GM12801 (cell line): ENCODE data around the gene OSBPL9.

ENCODE experiments used
- CTCF ChIP-seq: IDR thresholded peaks from one replicate; pipeline ENCODE4 v1.5.1; 2011; ENCODE audit warnings: control low read depth; ENCODE audit not compliant: insufficient read length; ENCODE audit errors: extremely low read depth

Gene OSBPL9

DNA sequence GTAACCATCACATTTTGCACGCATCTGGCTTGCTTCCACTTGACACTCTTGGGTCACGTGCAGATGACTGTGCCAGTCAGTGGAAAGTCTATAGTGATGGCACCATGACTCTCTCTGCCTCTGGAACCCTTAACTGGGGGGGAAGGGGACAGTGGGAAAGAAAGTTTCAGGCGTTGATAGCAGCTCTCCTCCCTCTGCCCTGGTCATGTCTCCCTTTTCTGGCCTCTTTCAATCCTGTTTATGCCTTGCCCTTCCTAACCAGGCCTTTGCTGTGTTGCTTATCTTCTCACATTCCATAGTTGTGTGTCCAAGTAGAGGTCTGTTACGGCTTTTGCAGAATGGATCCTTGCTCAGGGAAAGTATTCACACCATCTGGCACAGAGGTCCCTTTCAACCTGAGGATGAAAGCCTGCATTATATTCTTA lies 168.1 kb downstream of the OSBPL9 start:
- TF ChIP-seq CTCF: no peak

- no peak for TF ChIP-seq CTCF
These were observed 172.0 kb downstream of the OSBPL9 start for GRCh38 chr1:51788938-51789337.

- TF ChIP-seq CTCF: no peak
These were observed 172.4 kb downstream of the OSBPL9 start for GRCh38 chr1:51789342-51789741.

GRCh38 chr1:51790385-51790784 lies 173.5 kb downstream of the OSBPL9 start:
- TF ChIP-seq CTCF: no peak

DNA sequence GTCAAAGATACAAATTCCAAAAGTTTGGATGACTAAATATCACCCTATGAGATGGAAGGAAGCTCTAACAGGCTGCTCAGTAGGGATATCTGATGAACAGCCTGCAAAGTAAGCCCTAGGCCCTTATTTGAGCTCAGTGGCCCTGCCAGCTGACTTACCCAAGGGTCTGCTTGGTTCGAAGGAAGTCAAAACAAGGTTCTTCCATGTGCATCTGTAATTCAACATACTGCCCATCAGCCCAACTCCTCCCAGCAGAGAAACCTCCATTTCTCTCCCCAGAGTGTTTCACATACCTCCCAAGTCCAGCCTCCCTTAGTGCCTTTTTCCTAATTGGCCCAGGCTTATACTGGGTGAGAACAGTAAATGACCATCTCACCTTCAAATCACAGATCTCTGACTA lies 175.0 kb downstream of the OSBPL9 start:
- no peak for TF ChIP-seq CTCF

GRCh38 chr1:51792864-51793263 lies 176.0 kb downstream of the OSBPL9 start:
- no peak for TF ChIP-seq CTCF

- TF ChIP-seq CTCF: no peak
These were observed 177.4 kb downstream of the OSBPL9 start for GRCh38 chr1:51794260-51794659.

- no peak for TF ChIP-seq CTCF
These were observed 178.0 kb downstream of the OSBPL9 start for GRCh38 chr1:51794868-51795267.
